ENCODE data around the gene IQSEC3. TPM values are rescaled to one million over a fixed set of nuclear protein-coding genes. Genes with fewer than 3 reads are reported as not detected.

IQSEC3 gene
- total RNA-seq, 1 experiment from 2014 or later = 1.7 TPM

DNA sequence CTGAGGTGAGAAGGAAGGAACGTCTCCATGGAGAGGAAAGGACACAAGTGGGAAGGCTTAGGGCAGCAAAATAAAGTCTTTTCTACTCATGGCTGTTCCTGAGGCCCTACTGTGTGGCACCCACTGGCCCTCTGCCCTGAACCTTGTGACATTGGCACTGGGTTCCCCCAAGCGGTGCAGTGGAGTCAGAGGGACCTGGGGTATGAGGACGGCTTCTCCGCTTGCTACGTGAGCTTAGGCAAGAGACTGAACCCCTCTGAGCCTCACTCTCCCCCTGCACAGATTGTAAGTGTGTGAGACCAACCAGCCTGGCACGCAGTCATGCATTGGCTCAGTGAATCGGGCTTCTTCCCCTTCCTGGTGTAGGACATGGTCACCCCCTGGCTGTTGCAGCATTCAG, 127.7 kb downstream of the IQSEC3 start:
- Mint-ChIP-seq H3K4me1 (0 out of 2 replicates have a peak, but pooled peaks cover 2% of the 10 kb centered on the region), H3K27ac (no peak overlapping the region), H3K36me3 (no peaks in the 10 kb centered on the region), H3K27me3 (ENCODE audit: low read depth) (peaks cover 20% of the 10 kb centered on the region), H3K9me3 (0 out of 2 replicates have a peak, but pooled peaks cover 5% of the 10 kb centered on the region), H3K4me3 (no peak overlapping the region)
- ChIA-PET CTCF (interaction anchor here (1.2 to 2.1 kb wide), 2 partner anchors 26 to 41 kb away, joined by 3 to 10 read pairs; no protein-coding TSS in a partner anchor), POLR2A (no interaction called here)
- no peak for ATAC-seq
- no peak for TF ChIP-seq ATF1 (CRISPR knock-in tag; IDR thresholded peaks at IDR 0.05)
- TF ChIP-seq ESRRA (CRISPR knock-in tag; IDR thresholded peaks at IDR 0.05; ENCODE audit: borderline replicate concordance) = no peak
- TF ChIP-seq, protein P1, sequence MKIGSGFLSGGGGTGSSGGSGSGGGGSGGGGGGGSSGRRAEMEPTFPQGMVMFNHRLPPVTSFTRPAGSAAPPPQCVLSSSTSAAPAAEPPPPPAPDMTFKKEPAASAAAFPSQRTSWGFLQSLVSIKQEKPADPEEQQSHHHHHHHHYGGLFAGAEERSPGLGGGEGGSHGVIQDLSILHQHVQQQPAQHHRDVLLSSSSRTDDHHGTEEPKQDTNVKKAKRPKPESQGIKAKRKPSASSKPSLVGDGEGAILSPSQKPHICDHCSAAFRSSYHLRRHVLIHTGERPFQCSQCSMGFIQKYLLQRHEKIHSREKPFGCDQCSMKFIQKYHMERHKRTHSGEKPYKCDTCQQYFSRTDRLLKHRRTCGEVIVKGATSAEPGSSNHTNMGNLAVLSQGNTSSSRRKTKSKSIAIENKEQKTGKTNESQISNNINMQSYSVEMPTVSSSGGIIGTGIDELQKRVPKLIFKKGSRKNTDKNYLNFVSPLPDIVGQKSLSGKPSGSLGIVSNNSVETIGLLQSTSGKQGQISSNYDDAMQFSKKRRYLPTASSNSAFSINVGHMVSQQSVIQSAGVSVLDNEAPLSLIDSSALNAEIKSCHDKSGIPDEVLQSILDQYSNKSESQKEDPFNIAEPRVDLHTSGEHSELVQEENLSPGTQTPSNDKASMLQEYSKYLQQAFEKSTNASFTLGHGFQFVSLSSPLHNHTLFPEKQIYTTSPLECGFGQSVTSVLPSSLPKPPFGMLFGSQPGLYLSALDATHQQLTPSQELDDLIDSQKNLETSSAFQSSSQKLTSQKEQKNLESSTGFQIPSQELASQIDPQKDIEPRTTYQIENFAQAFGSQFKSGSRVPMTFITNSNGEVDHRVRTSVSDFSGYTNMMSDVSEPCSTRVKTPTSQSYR (CRISPR knock-in tag; IDR thresholded peaks at IDR 0.05) = no peak
- TF ChIP-seq OVOL2 (CRISPR knock-in tag; IDR thresholded peaks at IDR 0.05; ENCODE audit: borderline replicate concordance) = no peak
- no peak for TF ChIP-seq CDX4 (CRISPR knock-in tag; IDR thresholded peaks at IDR 0.05; ENCODE audit: borderline replicate concordance)
- TF ChIP-seq ZNF121 (CRISPR knock-in tag; IDR thresholded peaks at IDR 0.05) = no peak
- TF ChIP-seq JAZF1 (CRISPR knock-in tag; IDR thresholded peaks at IDR 0.05) = no peak
- no peak for TF ChIP-seq ZNF317 (CRISPR knock-in tag; IDR thresholded peaks at IDR 0.05; ENCODE audit: borderline replicate concordance, low read depth)
- TF ChIP-seq NFATC4 (CRISPR knock-in tag; IDR thresholded peaks at IDR 0.05) = no peak
- TF ChIP-seq CTCF (IDR thresholded peaks at IDR 0.05) = no peak
- TF ChIP-seq NFE2L1 (CRISPR knock-in tag; IDR thresholded peaks at IDR 0.05) = no peak
- TF ChIP-seq ZNF396 (CRISPR knock-in tag; IDR thresholded peaks at IDR 0.05; ENCODE audit: borderline replicate concordance) = no peak
- TF ChIP-seq NR3C1 (CRISPR knock-in tag; conservative IDR thresholded peaks at IDR 0.05; ENCODE audit: low read depth) = no peak
- no peak for TF ChIP-seq USF2 (CRISPR knock-in tag; IDR thresholded peaks at IDR 0.05)
- no peak for TF ChIP-seq FOXK1 (CRISPR knock-in tag; IDR thresholded peaks at IDR 0.05)
- TF ChIP-seq KAT7 (CRISPR knock-in tag; IDR thresholded peaks at IDR 0.05; ENCODE audit: borderline replicate concordance) = no peak
- no peak for TF ChIP-seq RELA (CRISPR knock-in tag; IDR thresholded peaks at IDR 0.05; ENCODE audit: borderline replicate concordance)
- no peak for TF ChIP-seq E2F4 (CRISPR knock-in tag; IDR thresholded peaks at IDR 0.05; ENCODE audit: borderline replicate concordance, low read depth)
- TF ChIP-seq GABPB1 (CRISPR knock-in tag; IDR thresholded peaks at IDR 0.05) = no peak
- DNase-seq (ENCODE audit: low spot score) = no peak

- H3K36me3 Mint-ChIP-seq = no peaks in the 10 kb centered on the region
- DNase-seq (ENCODE audit: low spot score) (no peak), ATAC-seq (no peak)
- H3K9me3 Mint-ChIP-seq = 0 out of 2 replicates have a peak, but pooled peaks cover 5% of the 10 kb centered on the region
- peaks cover 15% of the 10 kb centered on the region for H3K27me3 Mint-ChIP-seq (ENCODE audit: low read depth)
- no peak overlapping the region for H3K27ac Mint-ChIP-seq
- H3K4me1 Mint-ChIP-seq = peaks cover 7% of the 10 kb centered on the region
- ChIA-PET CTCF (interaction anchor here (1.2 to 2.1 kb wide), 2 partner anchors 25 to 42 kb away, joined by 3 to 10 read pairs; no protein-coding TSS in a partner anchor), POLR2A (no interaction called here)
- no peak overlapping the region for H3K4me3 Mint-ChIP-seq
- TF ChIP-seq, protein P2, sequence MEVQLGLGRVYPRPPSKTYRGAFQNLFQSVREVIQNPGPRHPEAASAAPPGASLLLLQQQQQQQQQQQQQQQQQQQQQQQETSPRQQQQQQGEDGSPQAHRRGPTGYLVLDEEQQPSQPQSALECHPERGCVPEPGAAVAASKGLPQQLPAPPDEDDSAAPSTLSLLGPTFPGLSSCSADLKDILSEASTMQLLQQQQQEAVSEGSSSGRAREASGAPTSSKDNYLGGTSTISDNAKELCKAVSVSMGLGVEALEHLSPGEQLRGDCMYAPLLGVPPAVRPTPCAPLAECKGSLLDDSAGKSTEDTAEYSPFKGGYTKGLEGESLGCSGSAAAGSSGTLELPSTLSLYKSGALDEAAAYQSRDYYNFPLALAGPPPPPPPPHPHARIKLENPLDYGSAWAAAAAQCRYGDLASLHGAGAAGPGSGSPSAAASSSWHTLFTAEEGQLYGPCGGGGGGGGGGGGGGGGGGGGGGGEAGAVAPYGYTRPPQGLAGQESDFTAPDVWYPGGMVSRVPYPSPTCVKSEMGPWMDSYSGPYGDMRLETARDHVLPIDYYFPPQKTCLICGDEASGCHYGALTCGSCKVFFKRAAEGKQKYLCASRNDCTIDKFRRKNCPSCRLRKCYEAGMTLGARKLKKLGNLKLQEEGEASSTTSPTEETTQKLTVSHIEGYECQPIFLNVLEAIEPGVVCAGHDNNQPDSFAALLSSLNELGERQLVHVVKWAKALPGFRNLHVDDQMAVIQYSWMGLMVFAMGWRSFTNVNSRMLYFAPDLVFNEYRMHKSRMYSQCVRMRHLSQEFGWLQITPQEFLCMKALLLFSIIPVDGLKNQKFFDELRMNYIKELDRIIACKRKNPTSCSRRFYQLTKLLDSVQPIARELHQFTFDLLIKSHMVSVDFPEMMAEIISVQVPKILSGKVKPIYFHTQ (CRISPR knock-in tag; IDR thresholded peaks at IDR 0.05) = no peak
- TF ChIP-seq EMX1 (CRISPR knock-in tag; IDR thresholded peaks at IDR 0.05) = no peak
- no peak for TF ChIP-seq NFYB (CRISPR knock-in tag; conservative IDR thresholded peaks at IDR 0.05; ENCODE audit: low read depth)
- TF ChIP-seq, protein P3, sequence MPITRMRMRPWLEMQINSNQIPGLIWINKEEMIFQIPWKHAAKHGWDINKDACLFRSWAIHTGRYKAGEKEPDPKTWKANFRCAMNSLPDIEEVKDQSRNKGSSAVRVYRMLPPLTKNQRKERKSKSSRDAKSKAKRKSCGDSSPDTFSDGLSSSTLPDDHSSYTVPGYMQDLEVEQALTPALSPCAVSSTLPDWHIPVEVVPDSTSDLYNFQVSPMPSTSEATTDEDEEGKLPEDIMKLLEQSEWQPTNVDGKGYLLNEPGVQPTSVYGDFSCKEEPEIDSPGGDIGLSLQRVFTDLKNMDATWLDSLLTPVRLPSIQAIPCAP (CRISPR knock-in tag; IDR thresholded peaks at IDR 0.05) = no peak
- TF ChIP-seq FOXJ3 (CRISPR knock-in tag; IDR thresholded peaks at IDR 0.05; ENCODE audit: borderline replicate concordance) = no peak
- TF ChIP-seq PRRX2 (CRISPR knock-in tag; IDR thresholded peaks at IDR 0.05) = no peak
Observed at GRCh38 chr12:195156-195555, 128.6 kb downstream of the IQSEC3 start.
